Activated T-cell treated with anti-CD3 and anti-CD28 coated beads, Interleukin-2, amount 50 U/mL, for 48 hours (primary cell): ENCODE results near the gene PLS3.

Experiments
- DNase-seq, 2 experiments: peaks; one replicate each; pipeline ENCODE4 v3.0.0-alpha.2; 2020

PLS3 gene

DNA sequence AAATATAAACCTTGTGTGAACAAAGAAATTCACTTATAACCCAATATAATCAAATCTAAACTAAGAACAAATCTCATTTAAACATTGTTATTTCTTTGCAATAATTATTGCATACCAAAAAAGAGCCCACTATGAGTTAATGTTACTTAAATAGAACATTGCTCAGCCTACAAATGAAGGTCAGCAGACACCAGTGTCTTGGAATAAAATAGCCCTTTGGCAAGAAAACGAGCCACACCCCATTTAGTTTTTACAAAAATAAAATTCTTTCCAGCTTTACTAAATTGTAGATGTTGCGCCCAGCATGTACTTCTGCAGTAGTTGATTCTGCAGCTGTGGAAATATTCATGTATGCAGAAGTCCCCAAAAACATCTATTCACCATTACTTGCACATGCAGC lies 12.2 kb downstream of the PLS3 start:
- no peak for DNase-seq

DNA sequence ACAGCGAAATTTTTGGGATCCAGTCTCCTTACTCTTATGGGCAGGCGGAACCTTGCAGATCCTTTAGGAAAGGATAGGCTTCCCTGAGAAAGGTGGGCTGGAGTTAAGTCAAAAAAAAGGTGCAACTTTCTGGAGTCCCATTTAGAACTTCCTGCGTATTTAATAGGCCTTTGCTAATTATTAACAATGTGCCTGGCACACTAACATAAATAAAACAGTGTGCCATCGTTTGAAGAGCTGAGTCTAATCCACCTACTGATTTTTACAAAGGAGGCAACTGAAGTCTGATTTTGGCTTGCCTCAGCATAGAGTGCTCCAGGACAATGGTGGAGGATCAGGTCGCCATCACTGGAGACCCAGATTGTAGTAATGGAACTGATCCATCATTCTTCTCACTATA lies 15.7 kb downstream of the PLS3 start:
- DNase-seq = no peak

DNA sequence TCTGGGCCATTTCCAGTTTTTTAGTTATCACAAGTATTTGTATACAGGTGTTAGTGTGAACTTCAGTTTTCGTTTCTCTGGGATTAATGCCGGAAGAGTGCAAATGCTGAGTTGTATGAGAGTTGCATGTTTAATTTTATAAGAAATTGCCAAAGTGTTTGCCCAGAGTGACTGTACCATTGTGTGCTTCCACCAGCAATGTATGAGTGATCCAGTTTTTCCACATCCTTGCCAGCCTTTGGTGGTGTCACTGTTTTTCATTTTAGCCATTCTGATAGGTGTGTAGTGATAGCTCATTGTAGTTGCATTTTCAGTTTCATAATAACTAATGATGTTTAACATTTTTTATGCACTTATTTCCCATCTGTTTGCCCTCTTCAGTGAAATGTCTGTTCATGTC lies 18.4 kb downstream of the PLS3 start:
- DNase-seq = no peak

DNA sequence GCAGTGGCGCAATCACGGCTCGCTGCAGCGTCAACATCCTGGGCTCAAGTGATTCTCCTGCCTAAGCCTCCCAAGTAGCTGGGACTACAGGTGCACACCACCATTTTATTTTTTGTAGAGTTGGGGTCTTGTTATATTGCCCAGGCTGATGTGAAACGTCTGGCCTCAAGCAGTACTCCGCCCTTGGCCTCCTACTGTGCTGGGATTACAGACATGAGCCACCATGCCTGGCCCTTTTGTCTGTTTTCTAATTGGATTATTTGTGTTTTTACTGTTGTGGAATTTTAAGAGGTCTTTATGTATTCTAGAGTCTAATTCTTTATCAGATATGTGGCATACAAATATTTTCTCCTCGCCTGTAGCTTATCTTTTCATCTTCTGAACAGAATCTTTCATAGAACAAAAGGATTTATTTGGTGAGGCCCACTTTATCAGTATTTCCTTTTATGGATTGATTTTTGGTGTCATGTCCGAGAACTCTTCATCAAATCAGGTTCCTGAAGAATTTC lies 18.9 kb downstream of the PLS3 start:
- DNase-seq = no peak

DNA sequence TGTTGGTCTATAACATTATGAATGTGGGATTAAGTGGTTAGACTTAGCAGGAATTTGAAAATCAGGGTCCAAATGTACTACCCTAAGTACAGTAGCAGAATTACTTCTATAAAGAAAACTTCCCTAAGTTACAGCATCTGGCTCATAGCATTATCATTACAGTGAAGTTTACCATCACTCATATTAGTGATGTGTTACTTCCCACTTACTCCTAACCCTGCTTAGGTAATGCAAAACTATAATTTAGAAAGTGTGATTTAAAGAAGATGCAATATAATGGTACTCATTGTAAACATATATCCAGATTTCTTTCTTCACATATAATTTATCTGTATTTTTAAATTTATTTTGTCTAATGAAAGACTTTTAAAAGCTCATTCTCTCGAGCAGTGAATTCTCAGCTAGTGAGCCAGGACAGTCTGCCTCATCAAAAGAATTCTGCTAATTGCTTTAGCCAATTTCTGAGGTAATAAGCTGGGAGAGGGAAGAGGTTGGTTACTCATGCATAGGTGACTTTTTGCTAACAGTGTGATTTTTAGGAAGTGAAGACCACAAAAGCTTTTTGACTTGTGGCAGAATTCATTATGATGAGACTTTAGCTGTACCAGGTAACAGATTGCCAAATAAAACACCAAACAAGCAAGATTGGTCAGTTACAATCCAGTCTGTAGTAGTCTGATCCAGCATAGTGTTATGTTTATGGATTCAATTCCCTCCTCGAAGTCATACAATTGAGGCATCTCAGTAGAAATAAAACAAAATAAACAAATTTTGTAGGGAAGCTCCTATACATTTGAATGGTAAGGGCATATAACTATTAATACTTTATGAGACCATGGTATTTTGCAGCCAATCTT lies 21.0 kb downstream of the PLS3 start:
- no peak for DNase-seq

DNA sequence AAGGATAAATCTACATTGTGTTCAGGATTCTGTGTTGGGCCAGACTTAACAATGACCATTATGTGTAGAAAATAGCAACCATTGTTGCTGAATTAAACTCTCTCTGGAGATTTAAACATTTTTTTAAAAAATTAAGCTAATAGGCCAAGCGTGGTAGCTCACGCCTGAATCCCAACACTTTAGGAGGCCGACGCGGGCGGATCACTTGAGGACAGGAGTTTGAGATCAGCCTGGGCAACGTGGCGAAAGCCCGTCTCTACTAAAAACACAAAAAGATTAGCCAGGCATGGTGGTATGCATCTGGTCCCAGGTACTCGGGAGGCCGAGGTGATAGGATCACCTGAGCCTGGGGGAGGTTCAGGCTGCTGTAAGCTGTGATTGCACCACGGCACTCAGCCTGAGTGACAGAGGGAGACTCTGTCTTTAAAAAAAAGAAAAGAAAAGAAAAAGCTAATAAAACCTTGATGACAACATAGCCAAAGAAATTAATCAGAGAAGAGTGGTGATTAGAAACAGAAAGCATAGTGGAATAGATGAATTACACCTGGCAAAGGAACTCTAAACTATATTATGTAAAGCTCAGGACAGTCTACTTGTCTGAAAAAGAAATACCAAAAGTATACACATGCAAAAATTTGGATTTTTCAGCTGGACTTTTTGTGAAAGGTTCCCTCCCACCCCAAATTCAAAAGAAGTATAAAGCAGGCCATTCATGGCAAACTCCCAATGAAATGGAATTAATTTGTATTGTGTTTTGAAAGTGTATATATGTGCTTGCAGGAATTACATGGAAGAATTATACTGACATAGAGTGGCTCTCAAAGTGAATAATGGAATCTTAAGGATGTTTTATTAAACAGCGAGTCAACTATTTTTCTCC lies 21.9 kb downstream of the PLS3 start:
- no peak for DNase-seq

DNA sequence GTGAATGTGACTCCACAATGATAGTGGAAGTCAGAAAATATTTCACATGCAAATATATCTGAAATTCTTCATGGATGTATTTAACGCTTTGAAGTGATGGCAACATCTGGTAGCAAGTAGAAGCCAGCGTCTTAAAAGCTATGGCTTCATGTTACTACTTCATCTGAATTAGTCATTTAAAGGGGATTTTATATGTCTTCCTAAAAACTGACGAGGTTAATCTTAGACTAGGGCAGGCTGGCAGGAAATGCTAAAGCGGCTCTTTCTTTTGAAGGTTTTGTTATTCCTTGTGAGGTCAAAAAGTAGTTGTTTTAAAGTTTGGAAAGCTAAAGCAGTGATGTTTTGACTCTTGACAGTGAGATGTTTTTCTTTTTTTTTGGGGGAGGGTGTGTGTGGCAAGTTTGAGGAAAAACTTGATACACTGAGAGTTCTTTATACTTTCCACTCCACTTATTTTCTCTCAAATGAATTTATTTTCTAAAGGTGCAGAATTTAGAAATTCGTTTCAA lies 22.6 kb downstream of the PLS3 start:
- DNase-seq = no peak

DNA sequence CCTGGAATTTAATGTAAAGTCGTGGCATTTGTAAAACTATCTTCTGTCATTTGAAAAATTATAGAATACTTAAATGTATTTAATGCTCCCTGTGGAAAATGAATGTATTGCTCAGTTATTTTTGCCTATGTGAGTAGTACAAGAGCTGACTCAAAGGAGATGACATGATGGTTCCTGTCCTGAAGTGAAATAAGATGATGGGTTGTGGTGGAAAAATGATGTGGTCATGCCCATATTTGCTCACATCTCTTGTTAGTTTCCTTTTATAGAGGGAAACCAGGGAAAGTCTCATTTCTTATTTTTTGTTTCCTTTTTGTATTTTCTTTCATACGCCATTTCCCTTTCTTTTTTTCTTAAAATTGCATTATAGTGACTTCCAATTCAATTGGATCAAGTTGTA lies 23.7 kb downstream of the PLS3 start:
- no peak for DNase-seq

DNA sequence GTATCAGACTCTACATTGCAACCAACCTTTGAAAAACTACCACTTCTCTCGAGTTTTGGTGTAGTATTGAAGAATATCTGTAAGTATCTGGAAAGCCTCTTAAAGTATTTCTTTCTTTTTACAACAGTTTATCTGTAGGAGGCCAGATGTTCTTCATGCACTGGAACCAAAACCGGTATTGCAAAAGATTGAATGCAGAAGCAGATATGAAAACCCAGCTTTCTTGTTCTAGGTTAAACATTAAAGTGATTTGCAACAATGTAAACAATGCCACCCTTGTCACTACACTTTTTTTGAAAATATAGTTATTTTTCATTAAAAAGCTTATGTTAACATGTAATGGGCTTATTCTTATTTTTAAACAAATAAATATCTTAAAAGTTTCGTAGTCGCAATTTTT lies 27.2 kb downstream of the PLS3 start:
- no peak for DNase-seq

DNA sequence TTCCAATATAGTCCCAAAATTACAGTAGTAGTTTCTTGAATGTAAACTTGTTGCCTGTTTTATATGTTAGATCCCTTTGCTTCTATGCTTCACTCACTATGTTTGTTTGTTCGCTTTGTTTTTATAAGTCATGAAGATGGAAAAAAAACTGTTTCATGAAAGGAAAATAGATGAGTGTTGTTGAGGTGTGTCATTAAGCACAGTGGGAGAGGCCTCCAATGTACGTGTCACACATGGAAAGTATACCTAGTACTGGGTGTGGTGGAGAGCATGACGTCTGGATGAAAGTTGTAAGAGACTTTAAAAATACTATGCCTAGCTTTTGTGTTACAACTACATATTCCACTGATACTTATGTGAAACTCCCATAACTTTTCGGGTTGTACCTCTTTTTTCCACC lies 28.4 kb downstream of the PLS3 start:
- DNase-seq = no peak

DNA sequence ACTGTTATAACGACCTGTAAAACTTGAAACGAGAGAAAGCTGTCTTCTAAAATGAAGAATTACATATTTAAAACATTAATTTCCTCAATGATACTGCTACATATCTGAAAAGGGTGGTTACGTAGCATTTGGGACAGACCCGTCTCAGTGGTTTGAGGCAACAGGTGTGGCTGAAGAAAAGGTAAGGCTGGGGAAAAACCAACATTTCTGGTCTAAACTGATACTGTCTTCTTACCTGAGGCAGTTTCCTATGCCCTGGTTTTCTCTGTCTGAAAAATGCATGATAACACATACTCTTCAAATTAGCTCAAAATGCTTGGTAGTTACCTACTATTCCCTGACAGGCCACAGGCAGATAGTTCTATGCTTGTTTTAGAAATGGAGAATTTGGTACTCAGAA lies 30.4 kb downstream of the PLS3 start:
- no peak for DNase-seq

DNA sequence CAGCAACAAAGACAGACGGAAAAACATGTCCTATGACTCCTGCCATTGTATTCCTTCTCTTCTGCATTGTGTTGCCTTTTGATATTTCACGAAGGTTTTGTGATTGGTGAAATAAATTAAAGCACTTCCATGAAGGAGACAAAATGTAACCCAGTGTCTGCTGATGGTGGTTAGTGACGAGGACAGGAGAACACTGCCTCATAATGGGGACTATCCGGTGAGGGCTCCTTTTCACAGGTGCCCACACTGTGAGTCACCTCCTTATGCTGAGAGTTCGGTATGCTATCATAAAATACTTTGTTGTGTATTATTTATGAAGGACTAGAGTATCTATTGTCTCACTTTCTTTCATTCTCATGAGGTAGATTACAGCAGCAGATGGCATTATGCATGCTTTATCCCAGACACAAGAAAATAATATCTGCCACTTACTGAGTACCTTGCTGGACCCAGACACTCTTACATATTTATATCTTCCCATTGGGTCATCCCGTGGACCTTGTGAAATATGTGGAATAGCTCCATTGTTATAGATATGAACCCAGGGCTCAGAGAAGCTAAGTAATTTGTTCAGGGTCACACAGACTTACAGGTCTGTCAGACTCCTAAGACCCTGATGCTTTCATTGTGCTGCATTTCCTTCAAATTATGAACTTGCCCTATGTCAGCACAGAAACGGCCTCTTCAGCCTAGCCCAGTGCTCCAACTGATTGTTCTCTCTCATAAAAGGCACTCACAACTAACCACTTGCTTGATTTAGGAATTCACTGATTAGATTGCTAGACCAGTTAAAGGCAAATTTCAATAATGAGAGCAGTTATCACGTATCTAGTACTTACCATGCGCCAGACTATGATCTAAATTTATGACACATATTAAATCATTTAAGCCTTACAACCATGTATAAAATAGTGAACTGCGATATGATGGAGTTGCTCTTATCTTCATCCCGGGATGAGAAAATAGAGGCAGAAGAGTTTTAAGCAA lies 31.2 kb downstream of the PLS3 start:
- no peak for DNase-seq

DNA sequence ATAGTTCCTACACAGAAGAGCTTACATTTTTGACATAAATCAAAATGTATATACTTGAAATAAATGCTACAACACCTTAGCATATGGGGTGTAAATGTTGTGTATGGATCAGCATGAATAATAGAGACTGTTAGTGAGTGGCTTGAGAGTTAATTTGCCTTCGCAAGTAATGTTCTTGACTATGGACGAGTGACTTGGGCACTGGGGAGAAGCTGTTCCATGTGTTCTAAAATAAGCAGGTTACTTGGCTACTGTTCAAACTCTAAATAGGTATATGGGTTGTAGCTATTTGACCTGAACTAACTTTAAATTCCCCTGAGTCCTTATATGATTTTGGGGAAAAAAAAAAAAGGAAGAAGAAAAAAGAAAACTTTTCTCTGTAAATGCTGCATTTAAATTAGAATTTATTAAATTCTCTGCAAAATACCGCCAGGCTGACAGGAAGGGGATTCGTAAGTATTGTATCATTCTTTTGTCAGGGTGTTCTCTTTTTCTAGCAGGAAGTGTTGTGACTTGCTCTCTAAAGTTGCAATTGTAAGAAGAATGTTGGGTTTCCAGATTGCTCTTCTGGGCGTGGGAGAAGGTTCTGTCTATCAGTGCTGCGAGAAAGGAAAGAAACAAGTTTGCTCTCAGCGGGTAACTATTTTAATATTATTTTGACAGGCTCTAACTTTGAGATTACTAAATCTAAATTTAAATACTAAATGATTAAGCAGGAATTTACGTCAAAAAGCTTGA lies 32.2 kb downstream of the PLS3 start:
- no peak for DNase-seq

DNA sequence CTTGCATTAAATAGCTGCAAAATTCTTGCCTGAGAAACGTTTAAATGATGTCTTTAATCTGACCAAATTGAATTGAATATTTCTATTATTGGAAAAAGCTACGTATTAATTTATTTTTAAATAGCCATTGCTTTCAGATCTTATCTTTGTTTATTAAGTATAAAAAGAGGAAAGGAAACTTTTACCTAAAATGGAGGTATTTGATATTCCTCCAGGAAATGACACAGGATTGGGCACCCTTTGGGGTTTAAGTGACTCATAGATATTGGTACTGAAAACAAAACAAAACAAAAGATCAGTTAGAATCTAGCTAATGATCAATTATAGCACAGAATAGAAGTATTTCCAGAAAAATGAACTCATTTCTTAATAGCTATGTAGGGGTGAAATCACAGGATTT lies 34.1 kb downstream of the PLS3 start:
- no peak for DNase-seq

DNA sequence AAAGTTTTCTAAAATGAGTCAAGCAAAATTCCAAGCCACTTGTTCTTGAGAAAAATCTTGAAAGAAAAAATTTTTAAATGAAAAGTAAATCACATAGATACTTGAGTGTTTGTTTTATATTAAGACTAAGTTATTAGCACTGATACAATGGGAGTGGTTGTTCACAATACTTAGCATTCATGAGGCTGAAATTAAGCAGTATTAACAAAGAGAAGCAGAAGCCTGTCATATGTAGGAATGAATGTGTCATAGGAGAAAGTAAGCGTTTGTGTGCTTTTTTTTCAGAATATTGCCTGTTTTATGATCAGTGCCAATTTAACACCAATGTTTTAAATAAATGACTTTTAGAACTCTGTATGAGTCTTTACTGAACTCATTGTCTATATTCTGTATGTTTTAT lies 37.6 kb downstream of the PLS3 start:
- DNase-seq = no peak

DNA sequence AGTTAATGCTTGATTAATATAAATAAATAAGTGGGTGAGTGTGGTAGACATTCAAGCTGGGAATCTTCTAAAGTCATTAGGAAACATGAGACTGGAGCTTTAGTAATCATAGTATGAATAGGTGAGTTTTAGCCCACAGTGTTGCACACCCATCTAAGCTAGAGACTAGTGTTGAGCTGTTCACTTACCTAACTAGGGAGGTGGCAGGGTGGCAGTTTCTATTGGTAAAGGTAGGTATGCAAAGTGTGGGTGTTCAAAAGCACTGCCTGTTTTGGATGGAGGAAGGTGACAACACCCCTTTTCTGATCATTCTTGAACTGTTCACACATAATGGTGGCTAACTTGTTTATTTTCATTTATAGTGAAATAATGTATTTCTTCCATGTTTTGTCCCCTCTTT lies 41.3 kb downstream of the PLS3 start:
- DNase-seq = no peak

DNA sequence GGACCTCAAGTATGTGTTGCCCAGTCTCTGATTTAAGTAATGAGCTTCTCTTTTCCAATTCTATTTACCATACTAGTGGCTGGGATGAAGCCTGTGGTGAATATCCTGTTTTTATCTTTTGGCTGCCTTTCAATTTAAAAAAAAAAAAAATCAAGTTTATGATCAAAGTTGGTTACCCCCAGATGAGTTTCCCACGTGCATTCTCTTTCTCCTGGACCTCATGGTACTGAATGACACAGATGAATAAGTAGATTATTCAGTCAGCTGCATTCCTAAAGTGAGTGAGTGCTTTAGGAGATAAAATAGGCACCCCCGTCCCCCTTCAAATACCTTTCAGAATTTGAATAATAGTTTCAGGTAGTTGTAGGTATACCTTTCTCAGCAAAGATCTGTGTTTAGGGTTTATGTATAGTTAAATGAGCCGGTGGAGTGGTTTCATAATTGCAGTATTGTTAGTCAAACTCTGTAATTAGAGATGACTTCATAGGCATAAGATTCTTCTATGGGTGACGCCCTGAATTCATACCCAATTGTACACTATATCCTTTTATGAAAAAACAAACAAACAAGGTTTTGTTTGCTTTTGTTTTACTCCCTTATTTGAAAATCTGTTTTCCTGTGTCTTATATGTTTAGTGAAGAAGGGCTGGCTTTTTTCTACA lies 41.9 kb downstream of the PLS3 start:
- no peak for DNase-seq

DNA sequence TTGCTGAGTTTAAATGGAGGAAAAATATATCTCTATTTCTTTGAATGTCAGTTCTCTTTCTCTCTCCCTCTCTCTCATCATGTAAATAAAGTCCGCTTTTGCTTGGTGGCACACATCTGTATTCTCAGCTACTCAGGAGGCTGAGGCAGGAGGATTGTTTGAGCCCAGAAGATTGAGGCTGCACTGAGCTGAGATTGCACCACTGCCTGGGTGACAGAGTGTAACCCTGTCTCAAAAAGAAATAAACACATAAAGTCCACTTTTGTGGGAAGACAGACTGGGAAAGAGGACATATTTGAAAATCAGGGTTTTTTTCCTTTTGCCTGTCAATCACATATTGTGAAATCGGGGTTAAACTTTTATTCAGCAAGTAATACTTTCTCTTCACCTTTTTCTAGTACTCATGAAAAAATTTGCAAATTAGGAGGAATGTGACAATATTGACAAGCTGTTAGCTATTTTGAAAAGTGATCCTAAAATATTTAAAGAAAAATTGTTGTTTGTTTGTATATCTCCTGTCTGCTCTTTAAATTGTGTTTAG lies 42.6 kb downstream of the PLS3 start:
- DNase-seq = no peak

DNA sequence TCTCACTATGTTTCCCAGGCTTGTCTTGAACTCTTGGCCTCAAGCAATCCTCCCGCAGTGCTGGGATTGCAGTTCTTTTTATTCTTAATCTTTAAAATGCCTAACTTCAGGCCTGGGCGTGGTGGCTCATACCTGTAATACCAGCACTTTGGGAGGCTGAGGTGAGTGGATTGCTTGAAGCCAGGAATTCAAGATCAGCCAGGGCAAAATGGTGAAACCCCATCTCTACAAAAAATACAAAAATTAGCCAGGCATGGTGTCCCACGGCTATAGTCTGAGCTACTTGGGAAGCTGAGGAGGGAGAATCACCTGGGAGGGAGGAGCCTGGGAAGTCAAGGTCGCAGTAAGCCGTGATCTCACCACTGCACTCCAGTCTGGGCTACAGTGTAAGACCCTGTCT lies 45.9 kb downstream of the PLS3 start:
- no peak for DNase-seq

DNA sequence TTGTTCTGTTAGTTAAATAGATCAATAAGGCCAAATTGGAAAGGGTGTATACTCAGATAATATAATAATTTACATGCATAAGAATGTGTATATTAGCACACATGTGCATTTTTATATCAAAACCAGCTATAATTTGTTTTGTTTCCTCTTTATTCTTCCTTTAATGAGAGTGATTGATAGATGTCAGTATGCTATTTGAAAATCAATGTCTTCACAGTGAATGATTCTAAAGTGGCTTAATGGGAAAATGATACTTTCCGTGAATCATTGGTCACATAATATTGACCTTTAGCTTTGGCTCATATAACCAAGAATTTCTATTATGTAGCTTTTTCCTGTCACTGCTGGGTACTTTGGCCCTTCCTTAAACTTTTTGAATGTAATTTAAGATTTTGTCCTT lies 48.6 kb downstream of the PLS3 start:
- no peak for DNase-seq
